HEK293 (cell line): ENCODE results near the gene FAM234B.
A peak's percentile ranks its signal among the peaks of the same experiment; 100 is the strongest.

ENCODE experiments used
- CTCF ChIA-PET: fragments of 350-600 bp; formaldehyde crosslinking; extraction: SDS; loops from one replicate; lab custom pipeline; 2021; ENCODE audit warnings: antibody characterized with exemption; lab: Yijun Ruan, JAX
- POLR2A ChIA-PET: fragments of 300-600 bp; formaldehyde crosslinking; extraction: SDS; loops from one replicate; lab custom pipeline; 2020; ENCODE audit warnings: antibody characterized with exemption, inconsistent platforms; lab: Yijun Ruan, JAX
- H3K27ac ChIP-seq: fragments of 200-500 bp; sonication (Bioruptor generic); 2 replicates; pipeline ENCODE4 v1.5.1; 2014; ENCODE audit warnings: low read depth, low read length, control low read depth, inconsistent platforms; ENCODE audit errors: extremely low read depth
- H3K36me3 ChIP-seq, 2 experiments: fragments of 200-500 bp in 1 of 2; sonication (Bioruptor generic) in 1 of 2; 1 replicate in 1 of 2; 2 replicates in 1 of 2; pipeline ENCODE4 v1.5.1; 2014 to 2017; ENCODE audit warnings: inconsistent platforms in 2 of 2, low read length in 2 of 2; ENCODE audit not compliant: control insufficient read depth in 2 of 2, insufficient read depth in 1 of 2
- H3K4me1 ChIP-seq: fragments of 200-500 bp; sonication (Bioruptor generic); 2 replicates; pipeline ENCODE4 v1.5.1; 2014; ENCODE audit warnings: mild to moderate bottlenecking, low read length, inconsistent platforms; ENCODE audit not compliant: control insufficient read depth, insufficient read depth
- H3K4me3 ChIP-seq: 2 replicates; pipeline ENCODE4 v1.5.1; 2011; ENCODE audit warnings: low read depth, mild to moderate bottlenecking, control low read depth, low read length, moderate library complexity
- H3K9me3 ChIP-seq: fragments of 200-500 bp; sonication (Bioruptor generic); 2 replicates; pipeline ENCODE4 v1.5.1; 2014; ENCODE audit warnings: low read depth, low read length, inconsistent platforms; ENCODE audit not compliant: control insufficient read depth, insufficient read depth
- HOXC10 ChIP-seq: sonication (generic); formaldehyde crosslinking; IDR thresholded peaks from 2 replicates; pipeline ENCODE4 v1.8.1; 2023; ENCODE audit warnings: mild to moderate bottlenecking, missing genetic modification reagents
- KLF7 ChIP-seq: fragments of 450-650 bp; formaldehyde crosslinking; IDR thresholded peaks from 2 replicates; pipeline ENCODE4 v1.5.1; 2016; ENCODE audit warnings: missing biosample characterization, missing genetic modification characterization, borderline replicate concordance
- PBX3 ChIP-seq: sonication (generic); formaldehyde crosslinking; IDR thresholded peaks from 2 replicates; pipeline ENCODE4 v1.8.1; 2022; ENCODE audit warnings: mild to moderate bottlenecking, moderate library complexity, missing genetic modification reagents
- PRDM6 ChIP-seq: fragments of 450-650 bp; formaldehyde crosslinking; IDR thresholded peaks from 2 replicates; pipeline ENCODE4 v1.5.1; 2017; ENCODE audit warnings: missing biosample characterization, missing genetic modification characterization
- YY2 ChIP-seq: fragments of 450-650 bp; formaldehyde crosslinking; IDR thresholded peaks from 2 replicates; pipeline ENCODE4 v1.5.1; 2016; ENCODE audit warnings: missing biosample characterization, missing genetic modification characterization
- ZBTB8A ChIP-seq: fragments of 450-650 bp; formaldehyde crosslinking; IDR thresholded peaks from 2 replicates; pipeline ENCODE4 v1.5.1; 2016; ENCODE audit warnings: missing biosample characterization, missing genetic modification characterization
- ZEB2 ChIP-seq: fragments of 450-650 bp; formaldehyde crosslinking; IDR thresholded peaks from 2 replicates; pipeline ENCODE4 v1.5.1; 2016; ENCODE audit warnings: missing biosample characterization, missing genetic modification characterization
- ZFP3 ChIP-seq: fragments of 450-650 bp; formaldehyde crosslinking; IDR thresholded peaks from 2 replicates; pipeline ENCODE4 v1.5.1; 2016; ENCODE audit warnings: low read depth, missing biosample characterization, missing genetic modification characterization
- ZFP69B ChIP-seq: fragments of 450-650 bp; formaldehyde crosslinking; IDR thresholded peaks from 2 replicates; pipeline ENCODE4 v1.5.1; 2016; ENCODE audit warnings: missing biosample characterization, missing genetic modification characterization
- ZNF112 ChIP-seq: fragments of 450-650 bp; formaldehyde crosslinking; IDR thresholded peaks from 2 replicates; pipeline ENCODE4 v1.5.0; 2017; ENCODE audit warnings: missing biosample characterization, missing genetic modification characterization
- ZNF140 ChIP-seq: fragments of 450-650 bp; formaldehyde crosslinking; IDR thresholded peaks from 2 replicates; pipeline ENCODE4 v1.5.1; 2016; ENCODE audit warnings: missing biosample characterization, missing genetic modification characterization
- ZNF16 ChIP-seq: fragments of 450-650 bp; formaldehyde crosslinking; IDR thresholded peaks from 2 replicates; pipeline ENCODE4 v1.5.1; 2016; ENCODE audit warnings: low read depth, missing biosample characterization, missing genetic modification characterization
- ZNF175 ChIP-seq: fragments of 450-650 bp; formaldehyde crosslinking; IDR thresholded peaks from 2 replicates; pipeline ENCODE4 v1.5.1; 2016; ENCODE audit warnings: missing biosample characterization, missing genetic modification characterization
- ZNF19 ChIP-seq: fragments of 450-650 bp; formaldehyde crosslinking; IDR thresholded peaks from 2 replicates; pipeline ENCODE4; 2016; ENCODE audit warnings: missing biosample characterization, missing genetic modification characterization, low read depth
- ZNF335 ChIP-seq: fragments of 450-650 bp; formaldehyde crosslinking; conservative IDR thresholded peaks from 2 replicates; pipeline ENCODE4 v1.5.1; 2016; ENCODE audit warnings: missing biosample characterization, missing genetic modification characterization
- ZNF354C ChIP-seq: fragments of 450-650 bp; formaldehyde crosslinking; IDR thresholded peaks from 2 replicates; pipeline ENCODE4 v1.5.1; 2016; ENCODE audit warnings: missing biosample characterization, missing genetic modification characterization, low read depth, borderline replicate concordance
- ZNF548 ChIP-seq: fragments of 450-650 bp; formaldehyde crosslinking; IDR thresholded peaks from 2 replicates; pipeline ENCODE4 v1.5.1; 2016; ENCODE audit warnings: missing biosample characterization, missing genetic modification characterization
- ZNF596 ChIP-seq: fragments of 450-650 bp; IDR thresholded peaks from 2 replicates; pipeline ENCODE4 v1.5.0; 2018; ENCODE audit warnings: missing biosample characterization, mild to moderate bottlenecking, missing genetic modification characterization, moderate library complexity
- ZNF623 ChIP-seq: fragments of 450-650 bp; formaldehyde crosslinking; IDR thresholded peaks from 2 replicates; pipeline ENCODE4 v1.5.1; 2016; ENCODE audit warnings: missing biosample characterization, missing genetic modification characterization
- ZNF792 ChIP-seq: fragments of 450-650 bp; formaldehyde crosslinking; IDR thresholded peaks from 2 replicates; pipeline ENCODE4 v1.5.1; 2016; ENCODE audit warnings: missing biosample characterization, missing genetic modification characterization
- ZNF830 ChIP-seq: fragments of 450-650 bp; IDR thresholded peaks from 2 replicates; pipeline ENCODE4 v1.5.0; 2018; ENCODE audit warnings: missing biosample characterization, missing genetic modification characterization, low read depth, mild to moderate bottlenecking, moderate library complexity
- TF ChIP-seq, protein P1 (sequence below): fragments of 450-650 bp; formaldehyde crosslinking; IDR thresholded peaks from 2 replicates; pipeline ENCODE4 v1.5.0; 2017; ENCODE audit warnings: missing biosample characterization, missing genetic modification characterization, borderline replicate concordance
- TF ChIP-seq, protein P2 (sequence below): IDR thresholded peaks from 2 replicates; pipeline ENCODE4 v1.6.1; 2011; ENCODE audit warnings: mild to moderate bottlenecking, low read depth, low read length, borderline replicate concordance
- TF ChIP-seq, protein P3 (sequence below): fragments of 450-650 bp; formaldehyde crosslinking; IDR thresholded peaks from 2 replicates; pipeline ENCODE4 v1.5.1; 2016; ENCODE audit warnings: missing biosample characterization, missing genetic modification characterization

The FAM234B gene

GRCh38 chr12:13008741-13009380 is 35.3 kb upstream of the FAM234B start (continued):
- no peak for TF ChIP-seq ZNF548 (tag by site-specific recombination)
- TF ChIP-seq ZNF596, result no peak
- TF ChIP-seq PRDM6 (tag by site-specific recombination), result no peak
- TF ChIP-seq ZNF140 (tag by site-specific recombination), result no peak
- TF ChIP-seq ZNF830 (tag by site-specific recombination), result no peak

DNA sequence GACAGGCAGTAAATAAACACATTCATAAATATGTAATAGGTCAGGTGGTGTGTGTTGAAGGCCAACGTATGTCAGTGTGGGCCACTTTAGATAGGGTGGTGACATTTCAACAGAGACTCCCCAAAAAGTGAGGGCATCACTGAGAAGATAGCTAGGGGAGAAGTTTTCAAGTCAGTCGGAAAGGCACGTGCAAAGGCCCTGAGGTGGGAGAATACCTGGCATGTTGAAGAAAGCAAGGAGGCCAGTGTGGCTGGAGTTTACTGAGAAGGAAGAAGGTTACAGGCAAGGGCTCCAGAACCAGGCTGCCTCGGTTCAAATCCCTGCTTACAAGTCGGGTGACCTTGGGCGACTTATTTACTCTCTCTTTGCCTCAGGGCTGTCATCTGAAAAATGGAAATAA is 33.1 kb upstream of the FAM234B start:
- Histone ChIP-seq H3K27ac (no peak overlapping the region), H3K4me3 (no peak overlapping the region), H3K4me1 (no peaks in the 10 kb centered on the region), H3K36me3 (no peaks in the 10 kb centered on the region), H3K9me3 (no peaks in the 10 kb centered on the region)
- POLR2A ChIA-PET, result no interaction called here
- TF ChIP-seq ZNF19 (tag by site-specific recombination), result no peak
- TF ChIP-seq ZNF623, result peak; percentile 94
- TF ChIP-seq PBX3 (CRISPR knock-in tag), result no peak
- no peak for TF ChIP-seq HOXC10 (CRISPR knock-in tag)
- CTCF ChIA-PET, result no interaction called here

DNA sequence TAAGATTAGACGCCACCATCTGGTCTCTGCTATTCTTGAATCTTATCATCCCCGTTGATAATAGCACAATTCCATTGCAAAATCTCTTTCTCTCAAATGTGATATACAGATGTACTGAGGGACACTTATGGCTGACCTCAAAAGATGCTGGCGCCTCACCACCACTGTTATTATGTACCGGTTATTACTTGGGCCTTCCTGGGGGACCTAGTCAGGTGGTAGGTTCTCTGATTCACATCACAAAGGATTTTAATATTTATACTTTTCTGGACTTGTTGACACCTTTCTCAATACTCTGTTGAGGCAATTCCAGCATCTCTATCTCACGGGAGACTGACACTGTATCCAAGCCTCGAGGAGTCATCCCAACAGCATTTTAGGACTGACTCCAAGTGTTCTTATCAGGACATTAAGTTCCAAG is 21.3 kb upstream of the FAM234B start:
- ChIA-PET CTCF (interaction anchor here (0.8 to 4.3 kb wide), 2 partner anchors 185 to 190 kb away, joined by 3 to 40 read pairs; no protein-coding TSS in a partner anchor), POLR2A (no interaction called here)
- Histone ChIP-seq H3K9me3 (no peaks in the 10 kb centered on the region), H3K36me3 (no peaks in the 10 kb centered on the region), H3K4me1 (no peaks in the 10 kb centered on the region), H3K27ac (no peak overlapping the region), H3K4me3 (no peak overlapping the region)
- TF ChIP-seq ZNF16 (tag by site-specific recombination), result no peak
- TF ChIP-seq, protein P1, sequence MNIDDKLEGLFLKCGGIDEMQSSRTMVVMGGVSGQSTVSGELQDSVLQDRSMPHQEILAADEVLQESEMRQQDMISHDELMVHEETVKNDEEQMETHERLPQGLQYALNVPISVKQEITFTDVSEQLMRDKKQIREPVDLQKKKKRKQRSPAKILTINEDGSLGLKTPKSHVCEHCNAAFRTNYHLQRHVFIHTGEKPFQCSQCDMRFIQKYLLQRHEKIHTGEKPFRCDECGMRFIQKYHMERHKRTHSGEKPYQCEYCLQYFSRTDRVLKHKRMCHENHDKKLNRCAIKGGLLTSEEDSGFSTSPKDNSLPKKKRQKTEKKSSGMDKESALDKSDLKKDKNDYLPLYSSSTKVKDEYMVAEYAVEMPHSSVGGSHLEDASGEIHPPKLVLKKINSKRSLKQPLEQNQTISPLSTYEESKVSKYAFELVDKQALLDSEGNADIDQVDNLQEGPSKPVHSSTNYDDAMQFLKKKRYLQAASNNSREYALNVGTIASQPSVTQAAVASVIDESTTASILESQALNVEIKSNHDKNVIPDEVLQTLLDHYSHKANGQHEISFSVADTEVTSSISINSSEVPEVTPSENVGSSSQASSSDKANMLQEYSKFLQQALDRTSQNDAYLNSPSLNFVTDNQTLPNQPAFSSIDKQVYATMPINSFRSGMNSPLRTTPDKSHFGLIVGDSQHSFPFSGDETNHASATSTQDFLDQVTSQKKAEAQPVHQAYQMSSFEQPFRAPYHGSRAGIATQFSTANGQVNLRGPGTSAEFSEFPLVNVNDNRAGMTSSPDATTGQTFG, result no peak
- TF ChIP-seq ZNF175, result no peak
- no peak for TF ChIP-seq ZFP3
- no peak for TF ChIP-seq KLF7 (tag by site-specific recombination)
- TF ChIP-seq ZFP69B (tag by site-specific recombination), result no peak
- no peak for TF ChIP-seq ZNF335 (tag by site-specific recombination)
- no peak for TF ChIP-seq ZNF112 (tag by site-specific recombination)
- no peak for TF ChIP-seq ZNF354C
- TF ChIP-seq, protein P2, sequence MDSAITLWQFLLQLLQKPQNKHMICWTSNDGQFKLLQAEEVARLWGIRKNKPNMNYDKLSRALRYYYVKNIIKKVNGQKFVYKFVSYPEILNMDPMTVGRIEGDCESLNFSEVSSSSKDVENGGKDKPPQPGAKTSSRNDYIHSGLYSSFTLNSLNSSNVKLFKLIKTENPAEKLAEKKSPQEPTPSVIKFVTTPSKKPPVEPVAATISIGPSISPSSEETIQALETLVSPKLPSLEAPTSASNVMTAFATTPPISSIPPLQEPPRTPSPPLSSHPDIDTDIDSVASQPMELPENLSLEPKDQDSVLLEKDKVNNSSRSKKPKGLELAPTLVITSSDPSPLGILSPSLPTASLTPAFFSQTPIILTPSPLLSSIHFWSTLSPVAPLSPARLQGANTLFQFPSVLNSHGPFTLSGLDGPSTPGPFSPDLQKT, result no peak
- TF ChIP-seq ZNF792 (tag by site-specific recombination), result no peak
- TF ChIP-seq YY2, result no peak
- no peak for TF ChIP-seq ZEB2 (tag by site-specific recombination)
- no peak for TF ChIP-seq HOXC10 (CRISPR knock-in tag)
- TF ChIP-seq ZBTB8A, result no peak
- TF ChIP-seq, protein P3, sequence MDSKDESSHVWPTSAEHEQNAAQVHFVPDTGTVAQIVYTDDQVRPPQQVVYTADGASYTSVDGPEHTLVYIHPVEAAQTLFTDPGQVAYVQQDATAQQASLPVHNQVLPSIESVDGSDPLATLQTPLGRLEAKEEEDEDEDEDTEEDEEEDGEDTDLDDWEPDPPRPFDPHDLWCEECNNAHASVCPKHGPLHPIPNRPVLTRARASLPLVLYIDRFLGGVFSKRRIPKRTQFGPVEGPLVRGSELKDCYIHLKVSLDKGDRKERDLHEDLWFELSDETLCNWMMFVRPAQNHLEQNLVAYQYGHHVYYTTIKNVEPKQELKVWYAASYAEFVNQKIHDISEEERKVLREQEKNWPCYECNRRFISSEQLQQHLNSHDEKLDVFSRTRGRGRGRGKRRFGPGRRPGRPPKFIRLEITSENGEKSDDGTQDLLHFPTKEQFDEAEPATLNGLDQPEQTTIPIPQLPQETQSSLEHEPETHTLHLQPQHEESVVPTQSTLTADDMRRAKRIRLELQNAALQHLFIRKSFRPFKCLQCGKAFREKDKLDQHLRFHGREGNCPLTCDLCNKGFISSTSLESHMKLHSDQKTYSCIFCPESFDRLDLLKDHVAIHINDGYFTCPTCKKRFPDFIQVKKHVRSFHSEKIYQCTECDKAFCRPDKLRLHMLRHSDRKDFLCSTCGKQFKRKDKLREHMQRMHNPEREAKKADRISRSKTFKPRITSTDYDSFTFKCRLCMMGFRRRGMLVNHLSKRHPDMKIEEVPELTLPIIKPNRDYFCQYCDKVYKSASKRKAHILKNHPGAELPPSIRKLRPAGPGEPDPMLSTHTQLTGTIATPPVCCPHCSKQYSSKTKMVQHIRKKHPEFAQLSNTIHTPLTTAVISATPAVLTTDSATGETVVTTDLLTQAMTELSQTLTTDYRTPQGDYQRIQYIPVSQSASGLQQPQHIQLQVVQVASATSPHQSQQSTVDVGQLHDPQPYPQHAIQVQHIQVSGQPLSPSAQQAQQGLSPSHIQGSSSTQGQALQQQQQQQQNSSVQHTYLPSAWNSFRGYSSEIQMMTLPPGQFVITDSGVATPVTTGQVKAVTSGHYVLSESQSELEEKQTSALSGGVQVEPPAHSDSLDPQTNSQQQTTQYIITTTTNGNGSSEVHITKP, result no peak
